ENCODE measurements around the gene CCDC85C.

Gene CCDC85C

GRCh38 chr14:99579903-99580571, 24.0 kb downstream of the CCDC85C start:
- Histone ChIP-seq H3K9me3 (no peaks in the 10 kb centered on the region), H3K4me3 (ENCODE audit: low read depth, low read length) (no peak overlapping the region), H3K4me1 (peaks cover 42% of the 10 kb centered on the region), H3K36me3 (peaks cover 14% of the 10 kb centered on the region; the same call in 1 of the 2 replicates), H3K27me3 (no peaks in the 10 kb centered on the region)
- no peak for DNase-seq
- TF ChIP-seq CTCF (IDR thresholded peaks at IDR 0.05; ENCODE audit: low read depth, low read length) = no peak

- no peak for DNase-seq
- no peaks in the 10 kb centered on the region for H3K9me3 ChIP-seq
- TF ChIP-seq CTCF (IDR thresholded peaks at IDR 0.05; ENCODE audit: low read depth, low read length) = no peak
- H3K27me3 ChIP-seq = no peaks in the 10 kb centered on the region
- no peak overlapping the region for H3K4me3 ChIP-seq (ENCODE audit: low read depth, low read length)
- peaks cover 50% of the 10 kb centered on the region for H3K4me1 ChIP-seq
- peaks cover 14% of the 10 kb centered on the region; the same call in 1 of the 2 replicates for H3K36me3 ChIP-seq
Measured at GRCh38 chr14:99579120-99579836, 24.7 kb downstream of the CCDC85C start.

- no peak for TF ChIP-seq CTCF (IDR thresholded peaks at IDR 0.05; ENCODE audit: low read depth, low read length)
- DNase-seq = no peak
- Histone ChIP-seq H3K27me3 (no peaks in the 10 kb centered on the region), H3K4me3 (ENCODE audit: low read depth, low read length) (no peak overlapping the region), H3K4me1 (peaks cover 56% of the 10 kb centered on the region), H3K9me3 (no peaks in the 10 kb centered on the region), H3K36me3 (peaks cover 14% of the 10 kb centered on the region; the same call in 1 of the 2 replicates)
Measured at GRCh38 chr14:99578541-99579101, 25.4 kb downstream of the CCDC85C start.

GRCh38 chr14:99576761-99577705, 27.0 kb downstream of the CCDC85C start:
- H3K4me1 ChIP-seq = peaks cover 67% of the 10 kb centered on the region
- peaks cover 13% of the 10 kb centered on the region; the same call in 1 of the 2 replicates for H3K36me3 ChIP-seq
- no peaks in the 10 kb centered on the region for H3K9me3 ChIP-seq
- no peak for DNase-seq
- H3K27me3 ChIP-seq = no peaks in the 10 kb centered on the region
- H3K4me3 ChIP-seq (ENCODE audit: low read depth, low read length) = no peak overlapping the region
- no peak for TF ChIP-seq CTCF (IDR thresholded peaks at IDR 0.05; ENCODE audit: low read depth, low read length)

- Histone ChIP-seq H3K4me1 (peaks cover 68% of the 10 kb centered on the region), H3K27me3 (no peaks in the 10 kb centered on the region), H3K9me3 (no peaks in the 10 kb centered on the region), H3K36me3 (peaks cover 13% of the 10 kb centered on the region), H3K4me3 (ENCODE audit: low read depth, low read length) (no peak overlapping the region)
- no peak for TF ChIP-seq CTCF (IDR thresholded peaks at IDR 0.05; ENCODE audit: low read depth, low read length)
- DNase-seq = no peak
Measured at GRCh38 chr14:99576304-99576703, 27.7 kb downstream of the CCDC85C start.
